Vagina (tissue), 2 donors: ENCODE results near the gene CKLF. TPM values are rescaled to one million over a fixed set of nuclear protein-coding genes. Genes with fewer than 3 reads are reported as not detected.

Experiments
- DNase-seq, 2 donors: peaks; one replicate each; pipeline ENCODE4 v3.0.0-alpha.2; 2017; ENCODE audit errors: extremely low spot score in 2 of 2
- H3K27ac ChIP-seq: fragments of 200-600 bp; sonication (generic); one replicate; pipeline ENCODE4 v1.5.1; 2019
- H3K27me3 ChIP-seq: fragments of 200-600 bp; sonication (generic); one replicate; pipeline ENCODE4 v1.5.1; 2019
- H3K36me3 ChIP-seq, 2 donors: fragments of 200-600 bp; sonication (generic); one replicate each; pipeline ENCODE4 v1.5.1; 2017 to 2019
- H3K4me1 ChIP-seq: fragments of 200-600 bp; sonication (generic); one replicate; pipeline ENCODE4 v1.5.1; 2019
- H3K4me3 ChIP-seq, 2 donors: fragments of 200-600 bp; sonication (generic); 1 replicate in 1 of 2; 2 replicates in 1 of 2; pipeline ENCODE4 v1.5.1; 2016 to 2019
- H3K9me3 ChIP-seq: fragments of 200-600 bp; sonication (generic); one replicate; pipeline ENCODE4 v1.5.1; 2019
- POLR2A ChIP-seq, 2 donors: fragments of 450-650 bp; IDR thresholded peaks; one replicate each; pipeline ENCODE4 v1.6.1; 2017; ENCODE audit warnings: antibody characterized with exemption in 2 of 2, mild to moderate bottlenecking in 2 of 2, moderate library complexity in 2 of 2
- POLR2AphosphoS5 ChIP-seq, 2 donors: sonication (generic); formaldehyde crosslinking; IDR thresholded peaks; one replicate each; pipeline ENCODE4 v1.9.0; 2017; ENCODE audit warnings: antibody characterized with exemption in 2 of 2, mild to moderate bottlenecking in 2 of 2, low read depth in 1 of 2; ENCODE audit not compliant: insufficient read depth in 1 of 2
- intact Hi-C: fragments of 100-400 bp; cut with DNase I; formaldehyde crosslinking; loops from one replicate; pipeline ENCODE4 v1.15.1; 2023
- total RNA-seq: library from RNA; depleted of rRNA; stranded (reverse); fragments of >200 nt; gene quantifications from one replicate; pipeline ENCODE4 v1.2.3, GENCODE V29; 2016
- TF ChIP-seq, protein P1 (sequence below), 3 experiments: fragments of 450-650 bp in 2 of 3; fragments of 200-600 bp in 1 of 3; sonication (generic) in 1 of 3; IDR thresholded peaks; one replicate each; pipeline ENCODE4 v1.5.1; 2017 to 2019; ENCODE audit warnings: antibody characterized with exemption in 3 of 3, mild to moderate bottlenecking in 2 of 3, moderate library complexity in 2 of 3

The CKLF gene
- total RNA-seq, 1 donor from 2014 or later: 52.3 TPM

DNA sequence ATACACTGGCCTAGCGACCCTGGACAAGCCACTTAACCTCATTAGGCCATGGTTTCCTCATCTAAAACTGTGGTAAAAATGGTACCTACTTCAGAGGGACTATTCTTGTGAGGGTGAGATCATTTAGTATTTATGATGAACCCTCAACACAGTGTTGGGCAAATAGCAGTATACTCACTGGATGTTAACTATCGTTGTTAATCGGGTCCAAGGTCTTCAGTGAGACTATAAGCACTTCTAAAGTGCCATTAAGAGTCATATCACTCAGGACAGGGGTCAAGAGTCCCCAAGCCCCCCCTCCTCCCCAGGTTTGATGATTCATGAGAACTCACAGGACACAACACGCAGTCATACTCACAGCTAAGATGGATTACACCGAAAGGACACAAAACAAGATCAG, 13.5 kb upstream of the CKLF start:
- DNase-seq: no peak
- TF ChIP-seq, protein P1, sequence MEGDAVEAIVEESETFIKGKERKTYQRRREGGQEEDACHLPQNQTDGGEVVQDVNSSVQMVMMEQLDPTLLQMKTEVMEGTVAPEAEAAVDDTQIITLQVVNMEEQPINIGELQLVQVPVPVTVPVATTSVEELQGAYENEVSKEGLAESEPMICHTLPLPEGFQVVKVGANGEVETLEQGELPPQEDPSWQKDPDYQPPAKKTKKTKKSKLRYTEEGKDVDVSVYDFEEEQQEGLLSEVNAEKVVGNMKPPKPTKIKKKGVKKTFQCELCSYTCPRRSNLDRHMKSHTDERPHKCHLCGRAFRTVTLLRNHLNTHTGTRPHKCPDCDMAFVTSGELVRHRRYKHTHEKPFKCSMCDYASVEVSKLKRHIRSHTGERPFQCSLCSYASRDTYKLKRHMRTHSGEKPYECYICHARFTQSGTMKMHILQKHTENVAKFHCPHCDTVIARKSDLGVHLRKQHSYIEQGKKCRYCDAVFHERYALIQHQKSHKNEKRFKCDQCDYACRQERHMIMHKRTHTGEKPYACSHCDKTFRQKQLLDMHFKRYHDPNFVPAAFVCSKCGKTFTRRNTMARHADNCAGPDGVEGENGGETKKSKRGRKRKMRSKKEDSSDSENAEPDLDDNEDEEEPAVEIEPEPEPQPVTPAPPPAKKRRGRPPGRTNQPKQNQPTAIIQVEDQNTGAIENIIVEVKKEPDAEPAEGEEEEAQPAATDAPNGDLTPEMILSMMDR (IDR thresholded peaks at IDR 0.05): no peak
- TF ChIP-seq POLR2A (IDR thresholded peaks at IDR 0.05) (no peak), POLR2AphosphoS5 (IDR thresholded peaks at IDR 0.05; ENCODE audit: insufficient read depth in 1 of 2, low read depth in 1 of 2) (no peak)
- intact Hi-C loops: no loop called here
- no peaks in the 10 kb centered on the region for H3K4me1 ChIP-seq
- H3K4me3 ChIP-seq: no peak overlapping the region
- H3K27me3 ChIP-seq: no peaks in the 10 kb centered on the region
- peaks cover 0 to 37% of the 10 kb centered on the region in 2 donors for H3K36me3 ChIP-seq
- H3K9me3 ChIP-seq: no peaks in the 10 kb centered on the region
- H3K27ac ChIP-seq: no peak overlapping the region

GRCh38 chr16:66539623-66540469, 12.5 kb upstream of the CKLF start:
- Histone ChIP-seq H3K27ac (no peak overlapping the region), H3K9me3 (no peaks in the 10 kb centered on the region), H3K4me3 (no peak overlapping the region), H3K27me3 (no peaks in the 10 kb centered on the region), H3K36me3 (peaks cover 0 to 37% of the 10 kb centered on the region in 2 donors), H3K4me1 (no peaks in the 10 kb centered on the region)
- intact Hi-C loops: no loop called here
- TF ChIP-seq POLR2AphosphoS5 (IDR thresholded peaks at IDR 0.05; ENCODE audit: insufficient read depth in 1 of 2, low read depth in 1 of 2) (no peak), POLR2A (IDR thresholded peaks at IDR 0.05) (no peak)
- TF ChIP-seq, protein P1 (IDR thresholded peaks at IDR 0.05): no peak
- DNase-seq: no peak

DNA sequence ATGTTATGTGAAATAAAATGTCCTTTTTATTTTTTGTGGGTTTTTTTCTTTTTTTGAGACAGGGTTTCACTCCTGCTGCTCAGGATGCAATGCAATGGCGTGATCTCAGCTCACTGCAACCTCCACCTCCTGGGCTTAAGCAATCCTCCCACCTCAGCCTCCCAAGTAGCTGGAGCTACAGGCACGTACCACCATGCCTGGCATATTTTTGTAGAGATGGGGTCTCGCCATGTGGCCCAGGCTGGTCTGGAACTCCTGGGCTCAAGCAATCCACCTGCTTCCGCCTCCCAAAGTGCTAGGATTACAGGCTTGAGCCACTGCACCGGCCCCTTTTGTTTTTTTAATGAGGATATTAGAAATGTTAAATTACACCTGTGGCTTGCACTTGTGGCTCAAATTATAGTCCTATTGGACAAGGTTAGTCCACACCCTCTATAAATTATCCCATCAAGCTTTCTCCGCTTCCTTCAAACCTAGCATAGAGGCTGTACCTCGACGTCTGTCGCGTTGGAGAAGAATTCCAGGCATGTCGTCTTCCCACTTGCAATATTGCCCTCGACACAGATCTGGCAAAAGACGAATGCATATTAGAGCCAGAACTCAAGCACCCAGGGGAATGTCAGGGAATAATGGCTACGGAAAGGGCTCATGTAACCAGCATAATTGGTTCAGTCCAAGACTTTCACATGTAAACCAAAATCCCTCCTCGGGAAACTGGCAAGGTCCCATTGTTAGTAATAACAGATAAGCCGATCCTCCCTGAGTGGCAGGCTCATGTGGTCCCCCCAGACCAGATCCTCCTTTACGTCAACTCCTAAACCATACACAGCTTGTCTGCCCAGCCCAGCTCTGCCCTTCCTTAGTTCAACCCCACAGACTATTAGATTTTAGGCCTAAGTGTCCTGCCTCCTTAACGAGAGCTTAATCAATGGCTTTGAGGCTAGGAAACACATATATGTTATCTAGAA, 10.7 kb upstream of the CKLF start:
- no peak for TF ChIP-seq POLR2A (IDR thresholded peaks at IDR 0.05)
- no peak for TF ChIP-seq POLR2AphosphoS5 (IDR thresholded peaks at IDR 0.05; ENCODE audit: insufficient read depth in 1 of 2, low read depth in 1 of 2)
- TF ChIP-seq, protein P1 (IDR thresholded peaks at IDR 0.05): no peak
- no peak overlapping the region for H3K4me3 ChIP-seq
- no peak overlapping the region for H3K27ac ChIP-seq
- no peaks in the 10 kb centered on the region for H3K4me1 ChIP-seq
- H3K36me3 ChIP-seq: peaks cover 0 to 33% of the 10 kb centered on the region in 2 donors
- no peaks in the 10 kb centered on the region for H3K9me3 ChIP-seq
- no peak for DNase-seq
- intact Hi-C loops: no loop called here
- H3K27me3 ChIP-seq: no peaks in the 10 kb centered on the region

- no peaks in the 10 kb centered on the region for H3K4me1 ChIP-seq
- no peak for DNase-seq
- no peaks in the 10 kb centered on the region for H3K9me3 ChIP-seq
- intact Hi-C loops: no loop called here
- peaks cover 0 to 26% of the 10 kb centered on the region in 2 donors for H3K36me3 ChIP-seq
- H3K4me3 ChIP-seq: no peak overlapping the region
- no peaks in the 10 kb centered on the region for H3K27me3 ChIP-seq
- H3K27ac ChIP-seq: no peak overlapping the region
- no peak for TF ChIP-seq POLR2A (IDR thresholded peaks at IDR 0.05)
- TF ChIP-seq, protein P1 (IDR thresholded peaks at IDR 0.05): no peak
- TF ChIP-seq POLR2AphosphoS5 (IDR thresholded peaks at IDR 0.05; ENCODE audit: insufficient read depth in 1 of 2, low read depth in 1 of 2): no peak
Measured at GRCh38 chr16:66542396-66542795, 10.0 kb upstream of the CKLF start.
